Heart left ventricle (tissue), 16 donors: ENCODE measurements around the gene MAML3. TPM values are rescaled to one million over a fixed set of nuclear protein-coding genes. Genes with fewer than 3 reads are reported as not detected.

ENCODE experiments used
- ATAC-seq, 4 donors: fragments of 200-7000 bp; cut with Tn5 transposase; one replicate each; pipeline ENCODE4 v1.9.1; 2020 to 2022; ENCODE audit warnings: moderate library complexity in 4 of 4, mild to moderate bottlenecking in 3 of 4, moderate number of reproducible peaks in 1 of 4
- DNase-seq, 5 donors: peaks; one replicate each; pipeline ENCODE4 v3.0.0-alpha.2; 2020
- H3K27ac ChIP-seq, 12 donors: fragments of 200-600 bp; sonication (generic) in 4 of 12; one replicate each; pipeline versions ENCODE4 v1.5.0 to v1.8.0; 2016 to 2022; ENCODE audit warnings: mild to moderate bottlenecking in 2 of 12
- H3K27me3 ChIP-seq, 9 donors: fragments of 200-600 bp; sonication (generic) in 2 of 9; one replicate each; pipeline versions ENCODE4 v1.5.1 to v1.8.0; 2016 to 2022; ENCODE audit warnings: mild to moderate bottlenecking in 3 of 9
- H3K36me3 ChIP-seq, 9 donors: fragments of 200-600 bp; sonication (generic) in 2 of 9; one replicate each; pipeline versions ENCODE4 v1.5.0 to v1.8.0; 2018 to 2022; ENCODE audit warnings: mild to moderate bottlenecking in 2 of 9
- H3K4me1 ChIP-seq, 12 donors: fragments of 200-600 bp; sonication (generic) in 4 of 12; one replicate each; pipeline versions ENCODE4 v1.5.0 to v1.8.0; 2016 to 2022; ENCODE audit warnings: mild to moderate bottlenecking in 3 of 12
- H3K4me3 ChIP-seq, 12 donors: fragments of 200-600 bp; sonication (generic) in 4 of 12; one replicate each; pipeline versions ENCODE4 v1.5.0 to v1.8.0; 2017 to 2022; ENCODE audit warnings: mild to moderate bottlenecking in 9 of 12, moderate library complexity in 4 of 12
- H3K9me3 ChIP-seq, 12 donors: fragments of 200-600 bp; sonication (generic) in 4 of 12; one replicate each; pipeline versions ENCODE4 v1.5.0 to v1.8.0; 2016 to 2022; ENCODE audit warnings: mild to moderate bottlenecking in 1 of 12
- CTCF ChIP-seq, 12 donors: fragments of 200-600 bp; sonication (generic) in 4 of 12; IDR thresholded peaks; one replicate each; pipeline versions ENCODE4 v1.5.0 to v1.8.0; 2018 to 2022; ENCODE audit warnings: antibody characterized with exemption in 12 of 12, mild to moderate bottlenecking in 5 of 12
- POLR2A ChIP-seq, 2 donors: fragments of 450-650 bp; IDR thresholded peaks; one replicate each; pipeline ENCODE4 v1.6.1; 2017; ENCODE audit warnings: antibody characterized with exemption in 2 of 2, mild to moderate bottlenecking in 2 of 2, moderate library complexity in 2 of 2
- WGBS, 4 donors: extraction: QIAGEN DNeasy Blood & Tissue Kit in 2 of 4; methylation state at CpG; one replicate each; pipeline versions ENCODE4 v1.1.5 to v1.1.7; 2013 to 2018; 5-methylcytosine and 5-hydroxymethylcytosine counted together
- intact Hi-C, 10 donors: fragments of 100-400 bp; cut with DNase I; formaldehyde crosslinking; loops; one replicate each; pipeline versions ENCODE4 v1.11.1 to v1.14.2; 2022
- polyA plus RNA-seq, 2 donors: library from polyadenylated mRNA; stranded (reverse); fragments of 200-250 nt; gene quantifications; one replicate each; pipeline ENCODE4 v1.2.3, GENCODE V29; 2013
- total RNA-seq, 9 donors: library from RNA; depleted of rRNA in 2 of 9; stranded (reverse); fragments of >200 nt in 2 of 9; fragmentation: NEBNext Ultra II Directional in 3 of 9; extraction: Animal tissue kit (Norgen Biotek cat#: 25700) in 3 of 9; gene quantifications; one replicate each; pipeline versions ENCODE4 v1.1.0 to v1.2.4, GENCODE V29; 2016 to 2023
- donor health status: ischemic (EF 13 %, LVEDD 7.1; RV severe dilation, severe dysfunction).
- donor health status: healthy with polysubstance abuse.
- donor health status: DM: no; HTN: yes; CAD: no.
- donor health status: DM: no; HTN: no; CAD: no.
- donor health status: ischemic (EF 25% LVEDD 6.9; RV normal size, moderate dysfunction).
- donor health status: ischemic (EF 25% LVEDD 5.7; RV mildly dilated, moderate dysfunction).
- donor health status: healthy.
- donor health status: DM: yes; HTN: yes; CAD: no.
- donor health status: ischemic (EF 35%, LVEDD 5.7; RV mildly dilated, moderate dysfunction).
- donor health status: nonischemic (EF 11% LVEDD 7.7; RV severe dilation, severe dysfunction).
- donor health status: DM: yes; HTN: yes; CAD: no.
- donor health status: PGD.
- donor health status: ischemic (EF 29% LVEDD 5.4; RV normal size, mild dysfunction).
- donor health status: nonischemic (EF 23%, LVEDD 6.1; RV moderate dilation, normal function).

MAML3 gene
- total and polyA plus RNA-seq, 11 donors, result 0.76 to 5.9 (median 2.4) TPM

- no peak for DNase-seq
- ATAC-seq, result no peak
- intact Hi-C loops, result loop anchor here in 8 of 10 donors (2.0 to 10.0 kb wide), 7 partner anchors 44 to 432 kb away; partner anchors contain the start of genes MAML3 (in 5 of the 8) and MGST2 (in 1 of the 8)
- H3K36me3 ChIP-seq, result no peaks in the 10 kb centered on the region
- H3K4me3 ChIP-seq, result peak overlapping the region in 1 of 12 donors; percentile 25
- H3K27ac ChIP-seq, result peak overlapping the region; percentile 38 to 88 (median 82)
- TF ChIP-seq CTCF (IDR thresholded peaks at IDR 0.05), result no peak
- TF ChIP-seq POLR2A (IDR thresholded peaks at IDR 0.05), result no peak
- peaks cover 7 to 95% (median 74%) of the 10 kb centered on the region in 12 donors for H3K4me1 ChIP-seq
- no peaks in the 10 kb centered on the region for H3K9me3 ChIP-seq
- 68 to 80% (median 77%) methylated on average over 5 of the region's 5 CpGs for WGBS, 4 donors
- no peaks in the 10 kb centered on the region for H3K27me3 ChIP-seq
Observed at GRCh38 chr4:140096483-140096861, 57.5 kb downstream of the MAML3 start.

DNA sequence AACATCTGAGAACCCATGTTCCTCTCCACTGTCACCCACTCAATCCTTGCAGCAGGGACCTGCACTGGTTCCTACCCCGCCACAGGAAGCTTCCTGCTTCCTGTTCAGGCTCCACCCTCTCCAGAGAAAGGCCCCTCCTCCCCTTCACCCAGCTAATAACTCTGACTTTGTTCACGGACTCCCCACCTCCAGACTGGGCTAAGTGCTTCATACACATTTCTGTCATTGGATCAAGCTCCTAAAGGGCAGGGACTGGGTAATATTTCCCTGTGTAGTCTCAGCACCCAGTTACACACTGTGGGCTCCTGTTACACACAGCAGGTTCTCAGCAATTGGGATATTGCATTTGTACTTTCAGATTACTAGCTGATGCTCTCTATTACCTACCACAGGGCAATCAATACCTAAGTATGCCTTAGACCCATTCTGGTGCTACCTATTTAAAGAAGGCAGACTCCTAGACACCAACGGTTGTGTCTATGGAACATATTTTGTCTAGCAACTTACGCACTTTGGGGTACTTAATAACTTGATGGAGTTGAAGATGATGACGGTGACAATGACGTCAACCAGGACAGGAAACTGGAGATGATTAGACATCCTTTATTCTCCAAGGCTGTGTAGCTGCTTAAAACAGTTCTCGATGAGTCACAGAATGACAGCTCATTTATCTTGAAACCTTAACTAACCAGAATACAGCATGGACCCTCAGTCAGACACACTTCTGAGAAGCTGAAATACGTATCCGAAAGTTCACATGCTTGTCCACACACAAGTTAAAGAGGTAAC lies 58.1 kb downstream of the MAML3 start:
- ATAC-seq (peak in 3 of 4 donors; percentile 41 to 72 (median 59)), DNase-seq (peak in 4 of 5 donors; percentile 52 to 69 (median 58))
- TF ChIP-seq POLR2A (IDR thresholded peaks at IDR 0.05) (peak in 1 of 2 donors; percentile 43), CTCF (IDR thresholded peaks at IDR 0.05) (no peak)
- 43 to 55% (median 50%) methylated on average over 9 of the region's 9 CpGs for WGBS, 4 donors
- intact Hi-C loops, result loop anchor here in 9 of 10 donors (2.0 to 10.0 kb wide), 7 partner anchors 44 to 431 kb away; partner anchors contain the start of genes MAML3 (in 5 of the 9) and MGST2 (in 1 of the 9)
- no peaks in the 10 kb centered on the region for H3K9me3 ChIP-seq
- peak overlapping the region in 7 of 12 donors; percentile 11 to 35 (median 16) for H3K4me3 ChIP-seq
- peaks cover 7 to 99% (median 74%) of the 10 kb centered on the region in 12 donors for H3K4me1 ChIP-seq
- no peaks in the 10 kb centered on the region for H3K27me3 ChIP-seq
- no peaks in the 10 kb centered on the region for H3K36me3 ChIP-seq
- peak overlapping the region; percentile 38 to 88 (median 82) for H3K27ac ChIP-seq

DNA sequence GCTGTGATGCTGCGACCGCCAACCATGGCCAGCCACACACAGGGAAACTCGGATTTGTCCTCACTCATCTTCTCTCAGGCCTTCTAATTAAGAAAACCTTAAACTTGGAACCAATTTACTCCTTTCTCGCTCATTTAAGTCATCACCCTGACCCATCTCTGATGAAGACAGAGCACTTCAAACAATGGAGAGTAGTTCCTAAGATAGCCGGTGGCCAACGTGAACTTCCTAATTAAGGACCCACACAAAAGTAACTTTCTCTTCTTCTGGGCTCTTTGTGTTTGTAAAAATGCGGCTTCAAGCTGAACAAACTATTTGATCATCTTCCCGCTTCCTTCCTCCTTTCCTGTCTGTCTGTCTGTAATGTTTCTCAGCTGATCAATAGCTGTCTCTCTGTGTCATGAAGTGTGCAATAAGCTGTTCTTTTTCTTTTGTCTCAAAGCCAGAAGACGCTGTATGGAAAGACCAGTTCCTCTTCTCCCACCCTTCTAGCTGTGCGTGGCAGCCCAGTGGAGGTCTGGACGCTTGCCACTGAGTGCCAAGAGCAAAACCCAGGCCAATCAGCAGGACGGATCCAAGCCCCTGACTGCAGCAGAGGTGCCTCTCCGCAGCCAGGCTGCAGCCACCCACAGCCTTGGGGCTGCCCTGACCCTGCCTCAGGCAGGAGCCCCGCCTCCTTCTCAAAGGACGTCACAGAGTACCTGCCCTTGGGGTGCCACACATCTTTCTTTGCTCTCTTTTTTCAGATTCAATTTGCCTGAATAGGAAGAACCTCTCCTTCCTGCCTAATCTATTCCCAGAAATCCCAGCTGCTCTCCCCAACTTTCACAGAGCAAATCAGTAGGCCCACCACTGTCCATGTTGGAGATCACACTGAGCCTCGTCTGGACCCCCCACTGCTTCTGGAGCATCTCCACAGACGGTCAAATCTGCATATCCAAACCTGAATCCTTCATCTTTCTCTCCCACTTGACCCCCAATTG lies 59.3 kb downstream of the MAML3 start:
- DNase-seq (peak; percentile 63 to 83 (median 77)), ATAC-seq (peak; percentile 27 to 58 (median 54))
- Histone ChIP-seq H3K4me3 (peak overlapping the region in 6 of 12 donors; percentile 11 to 35 (median 16)), H3K27ac (peak overlapping the region; percentile 38 to 88 (median 82)), H3K36me3 (no peaks in the 10 kb centered on the region), H3K27me3 (no peaks in the 10 kb centered on the region), H3K4me1 (peaks cover 7 to 93% (median 71%) of the 10 kb centered on the region in 12 donors), H3K9me3 (no peaks in the 10 kb centered on the region)
- WGBS, 4 donors, result 46 to 55% (median 47%) methylated on average over 16 to 17 of the region's 17 CpGs
- intact Hi-C loops, result loop anchor here (2.0 to 10.0 kb wide), 7 partner anchors 37 to 430 kb away; partner anchors contain the start of genes MAML3 (in 6 of the 10) and MGST2 (in 1 of the 10)
- no peak for TF ChIP-seq CTCF (IDR thresholded peaks at IDR 0.05)
- no peak for TF ChIP-seq POLR2A (IDR thresholded peaks at IDR 0.05)
